Right ventricle myocardium superior (tissue), 1 donor: ENCODE results near the gene RPL18. TPM values are rescaled to one million over a fixed set of nuclear protein-coding genes. Genes with fewer than 3 reads are reported as not detected.

ENCODE experiments used
- ATAC-seq: fragments of 200-7000 bp; cut with Tn5 transposase; one replicate; pipeline ENCODE4 v1.9.1; 2020; ENCODE audit warnings: mild to moderate bottlenecking; ENCODE audit not compliant: poor library complexity
- DNase-seq: peaks from one replicate; pipeline ENCODE4 v3.0.0-alpha.2; 2020
- intact Hi-C: fragments of 100-400 bp; cut with DNase I; formaldehyde crosslinking; loops from one replicate; pipeline ENCODE4 v1.11.2; 2022
- total RNA-seq: library from RNA; stranded (reverse); fragmentation: NEBNext Ultra II Directional; extraction: Animal tissue kit (Norgen Biotek cat#: 25700); gene quantifications from one replicate; pipeline ENCODE4 v1.2.1, GENCODE V29; 2021
- donor health status: DM: no; HTN: yes; CAD: no; lungs with severe emphysema.

Gene RPL18
- total RNA-seq, 1 donor from 2014 or later: 526 TPM

DNA sequence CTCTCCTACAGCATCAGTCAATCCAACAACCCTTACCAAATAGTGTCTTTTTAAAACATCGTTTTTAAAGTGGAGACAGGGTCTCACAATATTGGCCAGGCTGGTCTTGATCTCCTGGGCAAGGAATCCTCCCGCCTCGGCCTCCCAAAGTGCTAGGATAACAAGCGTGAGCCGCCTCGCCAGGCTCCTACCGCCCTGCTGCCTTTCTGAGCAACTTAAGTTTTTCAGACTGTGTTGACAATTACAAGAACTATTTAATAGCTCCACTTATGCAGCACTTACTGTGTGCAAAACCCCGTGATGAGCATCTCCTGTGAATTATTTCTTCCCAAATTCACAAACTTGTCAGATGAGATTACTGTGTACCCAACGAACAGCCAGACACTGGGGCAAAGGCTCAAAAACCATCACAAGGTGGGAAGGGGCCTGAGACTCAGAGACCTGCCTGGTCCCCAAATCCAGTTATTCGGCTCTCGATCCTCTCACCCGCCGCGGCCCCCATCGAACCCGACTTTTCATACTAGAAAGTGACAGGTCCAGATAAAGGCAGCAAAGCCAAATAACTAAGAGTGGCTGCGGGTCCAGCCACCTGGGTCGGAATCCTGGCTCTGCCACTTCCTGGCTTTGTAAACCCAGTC is 581 bp downstream of the RPL18 start:
- intact Hi-C loops: no loop called here
- no peak for ATAC-seq
- no peak for DNase-seq

DNA sequence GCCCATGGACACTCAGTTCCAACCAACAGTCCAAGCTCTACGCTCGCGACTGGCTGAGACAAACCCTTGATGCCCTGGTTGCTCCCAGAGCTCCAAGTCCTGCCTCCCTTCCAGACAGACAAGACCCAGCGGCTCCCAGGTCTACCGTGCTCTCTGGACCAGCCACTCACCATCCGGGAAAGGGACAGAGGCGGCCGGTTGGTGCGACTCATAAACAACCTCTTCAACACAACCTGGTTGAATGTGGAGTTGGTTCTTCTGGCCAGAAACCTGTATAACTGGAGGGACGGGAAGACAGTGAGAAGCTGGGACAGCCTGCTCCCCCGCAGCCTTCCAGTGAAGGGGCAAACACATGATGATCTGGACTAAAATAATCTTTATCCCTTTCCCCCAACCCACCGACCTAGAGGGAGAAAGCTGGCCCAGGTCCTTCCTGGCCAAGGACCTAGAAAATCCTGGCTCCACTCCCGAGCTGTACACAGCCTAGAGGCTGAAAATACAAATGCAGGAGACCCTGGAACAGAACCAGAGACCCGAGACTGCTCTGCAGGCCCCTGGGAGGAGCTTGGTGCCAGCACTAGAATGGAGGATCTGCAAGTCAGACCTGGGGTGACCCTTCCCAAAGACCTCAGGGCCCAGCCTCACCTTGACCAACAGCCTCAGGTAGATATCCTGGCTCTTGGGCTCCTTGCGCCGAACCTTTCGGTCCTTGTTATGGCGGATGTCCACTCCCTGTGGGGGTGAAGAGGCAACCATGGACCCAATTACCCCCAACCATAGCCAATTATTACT is 1.6 kb downstream of the RPL18 start:
- intact Hi-C loops: no loop called here
- DNase-seq: no peak
- ATAC-seq: no peak

DNA sequence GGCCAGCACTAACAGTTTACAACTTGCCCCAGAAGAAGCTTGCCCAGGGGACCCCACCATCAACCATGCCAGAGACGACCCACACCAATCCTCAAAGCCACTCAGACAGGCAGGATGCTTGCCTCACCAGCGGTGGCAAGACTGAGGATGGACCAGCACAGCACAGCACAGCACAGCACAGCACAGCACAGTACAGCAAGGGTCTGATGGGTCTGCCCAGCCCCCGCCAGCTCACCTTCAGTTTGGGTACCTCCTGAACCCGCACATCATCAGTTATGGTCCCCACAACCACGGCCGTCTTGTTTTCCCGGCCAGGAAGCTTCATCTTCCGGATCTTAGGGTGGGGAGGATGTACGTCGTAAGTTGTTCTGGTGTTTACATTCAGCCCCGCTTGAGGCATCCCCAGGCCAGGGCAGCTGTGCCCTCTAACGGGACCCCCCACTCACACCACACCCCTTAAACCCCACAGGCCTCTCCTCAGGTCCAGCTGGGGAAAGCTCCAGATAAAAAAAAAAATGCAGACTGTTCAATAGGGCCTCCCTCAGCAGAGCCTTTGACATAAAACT is 2.4 kb downstream of the RPL18 start:
- intact Hi-C loops: no loop called here

GRCh38 chr19:48616041-48616436 is 2.9 kb downstream of the RPL18 start:
- intact Hi-C loops: no loop called here
- ATAC-seq (no peak), DNase-seq (no peak)

More for the DNA sequence above, 2.4 kb downstream of the RPL18 start:
- ATAC-seq: no peak
- DNase-seq: no peak

GRCh38 chr19:48615231-48616040 is 3.5 kb downstream of the RPL18 start:
- no peak for ATAC-seq
- DNase-seq: no peak
- intact Hi-C loops: no loop called here

- intact Hi-C loops: no loop called here
- DNase-seq (no peak), ATAC-seq (no peak)
Observed at GRCh38 chr19:48614436-48615230, 4.3 kb downstream of the RPL18 start, which contains the start of gene FAM83E. FAM83E (minus strand) TSS chr19:48615076; CDS start chr19:48613372, 1,704 bp downstream.

- no peak for ATAC-seq
Observed at GRCh38 chr19:48613852-48614435, 5.0 kb downstream of the RPL18 start.

GRCh38 chr19:48613024-48613851 is 5.7 kb downstream of the RPL18 start:
- intact Hi-C loops: no loop called here
- DNase-seq: no peak
- ATAC-seq: peak; percentile 5

More at GRCh38 chr19:48613852-48614435, 5.0 kb downstream of the RPL18 start:
- intact Hi-C loops: no loop called here
- no peak for DNase-seq

- ATAC-seq: no peak
- intact Hi-C loops: no loop called here
- DNase-seq: no peak
Observed at GRCh38 chr19:48611872-48612271, 7.1 kb downstream of the RPL18 start.

DNA sequence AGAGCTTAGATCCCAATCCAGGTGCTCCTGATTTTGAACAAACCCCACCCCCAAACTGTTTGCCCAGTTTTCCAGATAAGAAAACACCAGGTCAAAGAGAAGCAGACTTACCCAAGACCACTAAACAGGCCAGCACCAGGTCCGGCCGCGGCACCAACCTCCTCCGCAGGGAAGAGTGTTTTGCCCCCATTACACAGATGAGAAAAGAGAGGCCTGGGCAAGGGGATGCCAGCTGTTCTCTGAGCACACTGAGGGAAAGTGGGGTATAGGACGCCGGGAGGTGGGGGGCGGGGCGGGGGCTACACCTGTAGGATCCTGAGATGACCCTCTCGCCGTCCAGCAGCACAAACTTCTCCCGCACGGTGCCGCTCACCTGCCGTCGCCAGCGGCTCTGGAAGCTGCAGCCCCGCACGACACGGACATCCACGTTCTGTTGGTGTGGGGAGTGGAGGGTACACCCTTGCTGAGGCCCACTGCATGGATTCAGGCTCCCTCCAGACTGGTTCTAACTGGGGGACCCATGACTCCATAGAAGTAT is 9.3 kb downstream of the RPL18 start:
- no peak for DNase-seq
- no peak for ATAC-seq
- intact Hi-C loops: no loop called here

DNA sequence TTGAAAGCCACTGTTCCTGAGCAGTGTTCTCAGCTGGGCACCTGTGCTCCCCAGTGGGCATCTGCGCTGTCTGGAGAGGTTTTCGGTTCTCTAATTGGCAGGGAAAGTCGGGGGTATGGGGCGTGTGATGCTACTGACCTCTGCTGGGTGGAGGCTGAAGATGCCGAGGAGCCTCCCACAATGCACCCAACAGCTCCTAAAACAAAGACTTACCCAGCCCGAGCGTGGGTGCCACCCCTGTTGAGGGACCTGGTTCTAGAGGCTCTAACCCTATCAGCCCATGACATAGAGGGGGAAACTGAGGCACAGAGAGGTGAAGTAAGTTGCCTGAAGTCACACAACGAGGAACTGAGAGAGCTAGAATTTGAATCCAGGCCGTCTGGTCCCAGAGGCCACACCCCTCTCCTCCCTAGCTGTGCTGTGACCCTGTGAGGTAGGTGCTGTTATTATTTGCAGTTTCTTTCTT is 10.1 kb downstream of the RPL18 start:
- DNase-seq (peak; percentile 54), ATAC-seq (peak; percentile 60)
- intact Hi-C loops: no loop called here

DNA sequence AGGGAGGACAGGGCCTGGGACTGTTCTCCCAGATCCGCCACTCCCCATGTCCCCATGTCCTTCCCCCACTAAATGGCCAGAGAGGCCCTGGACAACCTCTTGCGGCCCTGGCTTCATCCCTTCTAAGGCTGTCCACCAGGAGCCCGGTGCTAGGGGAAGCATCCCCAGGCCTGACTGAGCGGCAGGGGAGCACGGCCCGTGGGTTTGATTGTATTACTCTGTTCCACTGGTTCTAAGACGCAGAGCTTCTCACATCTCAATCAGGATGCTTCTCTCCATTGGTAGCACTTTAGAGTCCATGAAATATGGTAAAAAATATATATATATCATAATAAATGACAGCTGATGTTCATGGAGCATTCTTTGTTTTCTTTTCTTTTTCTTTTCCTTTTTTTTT is 11.6 kb downstream of the RPL18 start:
- intact Hi-C loops: no loop called here
- DNase-seq: no peak
- ATAC-seq: no peak

DNA sequence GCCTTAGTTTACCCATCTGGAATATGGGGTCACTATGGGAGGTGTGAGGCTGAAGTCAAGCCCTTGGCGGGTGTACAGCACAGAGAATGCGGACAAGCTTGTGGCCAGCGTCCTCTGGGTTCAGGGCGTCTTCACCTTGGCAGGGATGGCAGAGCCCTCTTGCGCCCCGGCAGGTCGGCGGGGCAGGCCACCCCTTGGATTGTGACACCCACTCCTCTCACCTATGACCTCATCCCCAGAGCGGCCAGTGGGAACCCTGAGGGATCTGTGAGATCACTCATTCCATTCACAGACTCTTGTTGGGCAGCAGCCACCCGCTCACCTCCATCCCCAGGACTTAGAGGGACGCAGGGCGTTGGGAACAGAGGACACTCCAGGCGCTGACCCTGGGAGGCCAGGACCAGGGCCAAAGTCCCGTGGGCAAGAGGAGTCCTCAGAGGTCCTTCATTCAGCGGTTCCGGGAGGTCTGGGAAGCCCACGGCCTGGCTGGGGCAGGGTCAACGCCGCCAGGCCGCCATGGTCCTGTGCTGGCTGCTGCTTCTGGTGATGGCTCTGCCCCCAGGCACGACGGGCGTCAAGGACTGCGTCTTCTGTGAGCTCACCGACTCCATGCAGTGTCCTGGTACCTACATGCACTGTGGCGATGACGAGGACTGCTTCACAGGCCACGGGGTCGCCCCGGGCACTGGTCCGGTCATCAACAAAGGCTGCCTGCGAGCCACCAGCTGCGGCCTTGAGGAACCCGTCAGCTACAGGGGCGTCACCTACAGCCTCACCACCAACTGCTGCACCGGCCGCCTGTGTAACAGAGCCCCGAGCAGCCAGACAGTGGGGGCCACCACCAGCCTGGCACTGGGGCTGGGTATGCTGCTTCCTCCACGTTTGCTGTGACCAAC is 12.3 kb downstream of the RPL18 start, which contains the start of gene SPACA4:
Gene SPACA4, plus strand, starts transcription at position 280 of the 896 bp plus-strand sequence. Its CDS starts 237 bp downstream, at position 517.
- intact Hi-C loops: no loop called here
- no peak for DNase-seq
- ATAC-seq: no peak

DNA sequence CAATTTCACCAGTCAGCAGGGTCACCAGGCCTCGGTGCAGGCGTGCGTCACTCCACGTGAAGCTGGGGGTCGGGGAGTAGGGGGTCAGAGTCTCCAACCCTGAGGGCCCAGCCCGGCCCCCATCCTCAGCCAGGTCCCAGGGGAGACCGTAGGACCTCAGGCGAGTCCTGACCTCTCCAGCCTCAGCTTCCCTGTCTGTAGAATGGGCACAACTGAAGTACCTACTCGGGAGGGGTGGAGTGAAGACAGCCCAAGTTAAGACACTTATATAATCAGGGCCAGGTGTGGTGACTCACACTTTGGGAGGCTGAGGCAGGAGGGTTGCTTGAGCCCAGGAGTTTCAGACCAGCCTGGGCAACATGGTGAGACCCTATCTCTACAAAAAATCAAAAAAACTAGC is 15.1 kb downstream of the RPL18 start:
- intact Hi-C loops: no loop called here
- DNase-seq: no peak
- no peak for ATAC-seq

DNA sequence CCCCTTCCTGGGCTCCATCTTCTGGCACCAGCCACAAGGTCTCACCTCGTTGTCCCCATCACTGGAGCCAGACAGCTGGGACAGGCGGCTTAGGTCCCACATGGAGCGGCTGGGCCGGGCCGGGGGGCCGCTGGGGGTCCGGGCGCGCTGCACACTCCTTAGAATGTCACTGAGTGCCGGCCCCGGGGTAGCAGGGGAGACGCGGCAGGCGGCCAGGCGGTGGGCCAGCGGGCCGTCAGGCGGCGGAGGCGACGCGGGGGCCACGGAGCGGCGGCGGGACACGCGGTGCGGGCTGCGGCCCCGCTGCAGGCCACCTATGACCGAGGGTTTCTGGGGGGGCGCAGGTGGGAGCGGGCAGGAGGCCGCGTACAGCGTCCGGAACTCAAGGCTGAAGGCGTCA is 15.5 kb downstream of the RPL18 start:
- ATAC-seq: no peak
- intact Hi-C loops: no loop called here
- no peak for DNase-seq

GRCh38 chr19:48603001-48603400 is 16.0 kb downstream of the RPL18 start:
- ATAC-seq (no peak), DNase-seq (no peak)
- intact Hi-C loops: no loop called here
